Stimulated activated CD4-positive, alpha-beta T cell treated with anti-CD3 and anti-CD28 coated beads, Interleukin-2, amount 100 ng/mL, for 24 hours (primary cell): ENCODE measurements around the gene RFC1.
"Not testable (repeated sequence)": the region's sequence is repeated elsewhere in the genome, so short reads cannot be mapped to it uniquely, and the experiment has no call there.

ENCODE experiments used
- DNase-seq, 2 donors: peaks; one replicate each; pipeline ENCODE4 v3.0.0-alpha.2; 2020

The RFC1 gene

GRCh38 chr4:39304651-39305050, 61.5 kb downstream of the RFC1 start:
- DNase-seq: no peak

- no peak for DNase-seq
Observed at GRCh38 chr4:39303871-39304270, 62.3 kb downstream of the RFC1 start.

DNA sequence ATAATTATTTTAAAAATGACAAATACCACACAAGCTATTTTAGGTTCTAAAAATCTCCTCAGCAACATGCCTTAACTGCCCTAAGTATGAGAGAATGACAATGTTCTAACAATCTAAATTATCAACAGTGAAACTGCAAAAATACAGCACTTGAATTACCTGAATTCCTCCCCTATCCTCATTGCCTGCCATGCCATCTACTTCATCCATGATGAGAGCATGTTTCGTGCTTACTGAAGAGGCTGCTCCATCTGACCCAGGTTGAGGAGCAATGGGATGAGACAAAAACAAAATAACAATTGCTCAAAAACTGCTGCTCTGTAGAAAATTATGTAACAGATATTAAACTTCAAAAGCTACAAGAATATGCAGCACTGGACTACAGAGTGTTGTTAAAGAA, 63.3 kb downstream of the RFC1 start:
- no peak for DNase-seq

DNA sequence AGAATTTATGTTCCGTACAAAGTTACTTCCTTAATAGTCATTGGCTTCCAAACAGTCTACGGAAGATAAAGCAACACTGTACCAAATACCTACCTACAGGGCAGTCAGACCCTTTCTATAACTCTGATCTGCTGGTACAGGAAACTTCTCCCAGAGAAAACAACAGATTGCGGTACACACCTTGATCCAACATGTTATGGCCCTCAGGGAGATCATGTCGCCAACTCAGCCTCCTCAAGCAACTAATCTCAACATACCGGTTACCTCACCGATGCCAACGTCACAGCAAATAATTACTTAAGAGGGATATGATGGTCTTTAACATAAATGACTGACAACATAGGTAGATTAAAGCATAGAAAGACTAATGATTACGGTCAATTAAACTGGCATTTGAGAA, 70.4 kb downstream of the RFC1 start:
- DNase-seq: no peak

- not testable (repeated sequence) for DNase-seq
Observed at GRCh38 chr4:39292433-39292832, 73.7 kb downstream of the RFC1 start.

- DNase-seq: no peak
Observed at GRCh38 chr4:39291686-39292085, 74.5 kb downstream of the RFC1 start.

DNA sequence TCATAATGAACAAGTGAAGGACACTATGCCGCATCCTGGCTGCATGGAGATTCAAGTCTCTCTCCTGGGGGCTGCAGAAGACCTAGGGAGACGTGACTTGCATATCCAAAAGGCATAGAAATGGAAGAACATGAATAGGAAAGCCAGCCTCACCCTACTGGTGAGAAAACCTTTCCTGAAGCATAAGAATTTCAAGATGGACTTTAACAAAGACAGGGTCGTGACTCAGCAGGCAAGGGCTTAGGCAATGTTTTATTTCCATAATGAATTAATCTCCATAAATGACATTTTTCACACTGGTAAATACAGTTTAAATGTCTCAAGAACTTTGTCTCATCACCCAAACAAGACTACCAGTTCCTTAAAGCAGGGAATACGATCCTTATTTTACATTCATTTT, 78.9 kb downstream of the RFC1 start:
- DNase-seq: no peak

DNA sequence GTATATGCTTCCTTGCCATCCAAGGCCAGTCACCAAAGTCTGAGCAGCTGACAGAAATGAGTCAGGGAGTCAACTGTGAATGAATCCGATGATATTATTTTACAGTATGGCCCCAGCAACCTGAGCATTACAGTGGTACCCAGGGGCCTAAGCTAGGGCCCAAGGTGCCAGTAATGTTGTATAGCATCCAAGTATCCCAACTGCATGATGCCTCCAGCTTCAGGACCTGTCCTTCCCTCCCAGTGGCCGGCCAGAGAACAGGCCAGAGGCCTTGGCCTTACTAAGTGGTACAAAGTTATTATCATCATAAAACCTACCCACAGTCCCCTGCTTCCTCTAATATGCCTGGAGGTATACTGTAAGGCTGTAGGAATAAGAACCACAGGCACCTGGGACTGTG, 79.9 kb downstream of the RFC1 start:
- no peak for DNase-seq

DNA sequence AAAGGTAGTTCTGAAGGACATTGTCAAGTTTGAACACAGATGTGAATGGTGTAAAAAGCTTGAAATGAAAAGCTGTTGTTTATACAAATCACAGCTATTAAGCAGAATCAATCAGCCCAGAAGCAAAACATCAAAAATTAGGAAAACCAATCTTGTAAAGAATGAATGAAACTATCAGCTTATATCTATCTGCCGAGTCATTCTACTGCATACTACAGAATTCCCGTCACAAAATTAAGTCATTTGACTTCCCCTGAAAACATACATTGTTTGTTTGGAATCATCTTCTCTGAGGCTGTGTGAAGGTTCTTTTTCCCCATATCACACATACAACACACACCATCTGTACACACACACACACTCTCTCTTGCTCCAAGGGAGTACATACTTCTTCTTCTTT, 80.3 kb downstream of the RFC1 start:
- no peak for DNase-seq

GRCh38 chr4:39285111-39285795, 80.9 kb downstream of the RFC1 start:
- DNase-seq: no peak

DNA sequence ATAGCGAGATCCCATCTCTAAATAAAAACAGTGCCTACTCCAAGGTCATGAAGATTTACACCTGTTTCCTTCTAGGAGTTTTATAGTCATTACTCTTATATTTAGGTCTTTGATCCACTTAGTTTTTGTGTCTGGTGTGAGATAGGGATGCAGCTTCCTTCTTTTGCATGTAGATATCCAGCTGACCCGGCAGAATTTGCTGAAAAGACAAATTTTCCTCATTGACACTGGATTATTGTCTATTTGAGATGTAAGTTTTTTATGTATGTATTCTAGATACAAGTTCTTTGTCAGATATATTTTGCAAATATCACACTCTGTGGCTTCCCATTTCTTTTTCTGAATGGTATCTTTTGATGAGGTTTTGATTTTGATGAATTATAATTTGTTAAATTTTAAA, 85.4 kb downstream of the RFC1 start:
- no peak for DNase-seq

- no peak for DNase-seq
Observed at GRCh38 chr4:39279416-39279815, 86.7 kb downstream of the RFC1 start.

DNA sequence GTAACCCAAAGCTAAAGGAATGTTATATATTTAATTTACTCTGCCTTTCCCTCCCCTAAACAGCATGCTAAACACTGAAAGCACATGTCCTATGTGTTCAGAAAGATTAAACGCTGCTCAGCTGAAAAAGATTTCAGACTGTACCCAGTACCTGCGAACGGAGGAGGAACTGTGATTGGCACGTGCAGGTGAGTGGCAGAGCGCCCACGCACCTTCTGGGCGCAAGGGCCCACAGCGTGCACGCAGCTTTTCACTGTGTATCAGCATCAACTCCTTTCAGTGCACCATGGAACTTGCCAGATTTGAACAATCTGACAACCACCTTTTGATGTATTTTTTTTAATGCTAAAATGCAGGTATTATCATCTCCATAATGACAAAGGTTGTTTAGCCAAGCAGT, 87.7 kb downstream of the RFC1 start:
- DNase-seq: no peak

DNA sequence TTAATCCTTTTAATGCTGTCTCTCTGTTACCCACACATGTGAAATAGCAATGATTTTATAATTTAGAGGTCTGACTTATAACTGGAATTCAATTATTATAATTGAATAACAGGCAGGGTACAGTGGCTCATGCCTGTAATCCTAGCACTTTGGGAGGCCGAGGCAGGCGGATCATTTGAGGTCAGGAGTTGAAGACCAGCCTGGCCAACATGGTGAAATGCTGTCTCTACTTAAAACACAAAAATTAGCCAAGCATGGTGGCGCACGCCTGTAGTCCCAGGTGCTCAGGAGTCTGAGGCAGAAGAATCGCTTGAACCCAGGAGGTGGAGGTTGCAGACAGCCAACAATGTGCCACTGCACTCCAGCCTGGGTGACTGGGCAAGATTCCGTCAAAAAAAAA, 88.5 kb downstream of the RFC1 start:
- not testable (repeated sequence) for DNase-seq

DNA sequence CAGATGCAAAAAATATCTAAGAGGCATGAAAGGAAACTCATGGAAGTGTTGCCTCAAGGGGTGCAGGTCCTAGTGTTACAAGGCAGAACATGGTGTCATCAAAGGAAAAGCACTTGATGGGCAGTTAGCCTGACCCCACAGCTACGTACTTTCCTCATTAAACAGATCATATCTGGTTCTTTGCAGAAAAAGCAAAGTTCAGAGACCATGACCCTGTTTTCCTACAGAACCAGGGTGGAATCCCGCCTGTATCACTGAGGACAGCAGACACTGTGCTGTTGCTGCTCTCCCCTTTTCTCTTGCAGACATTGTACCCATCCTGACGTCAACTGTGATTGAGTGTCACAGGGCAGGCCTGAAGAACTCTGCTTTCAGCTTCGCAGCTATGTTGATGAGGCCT, 91.7 kb downstream of the RFC1 start:
- DNase-seq: no peak

DNA sequence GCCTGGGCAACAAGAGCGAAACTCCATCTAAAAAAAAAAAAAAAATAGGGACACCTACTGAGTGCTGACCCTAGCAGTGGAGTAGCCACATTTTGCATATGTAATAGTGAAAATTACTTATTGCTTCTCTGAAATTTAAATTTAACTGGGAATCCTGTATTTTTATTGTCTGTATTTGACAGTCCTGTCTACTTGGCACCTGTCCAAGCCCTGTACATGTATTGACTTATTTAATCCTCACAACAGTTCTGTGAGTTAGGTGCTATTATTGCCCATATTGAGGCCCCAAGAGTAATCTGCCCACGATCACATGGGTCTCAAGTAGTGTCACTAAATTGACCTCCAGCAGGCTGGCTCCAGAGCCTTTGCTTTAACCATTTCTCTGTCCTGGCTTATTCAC, 102.3 kb downstream of the RFC1 start:
- no peak for DNase-seq

- DNase-seq: no peak
Observed at GRCh38 chr4:39259571-39260330, 106.4 kb downstream of the RFC1 start.

- DNase-seq: no peak
Observed at GRCh38 chr4:39256436-39256835, 109.7 kb downstream of the RFC1 start.

- no peak for DNase-seq
Observed at GRCh38 chr4:39255871-39256270, 110.3 kb downstream of the RFC1 start.

GRCh38 chr4:39255266-39255665, 110.9 kb downstream of the RFC1 start:
- DNase-seq: no peak

DNA sequence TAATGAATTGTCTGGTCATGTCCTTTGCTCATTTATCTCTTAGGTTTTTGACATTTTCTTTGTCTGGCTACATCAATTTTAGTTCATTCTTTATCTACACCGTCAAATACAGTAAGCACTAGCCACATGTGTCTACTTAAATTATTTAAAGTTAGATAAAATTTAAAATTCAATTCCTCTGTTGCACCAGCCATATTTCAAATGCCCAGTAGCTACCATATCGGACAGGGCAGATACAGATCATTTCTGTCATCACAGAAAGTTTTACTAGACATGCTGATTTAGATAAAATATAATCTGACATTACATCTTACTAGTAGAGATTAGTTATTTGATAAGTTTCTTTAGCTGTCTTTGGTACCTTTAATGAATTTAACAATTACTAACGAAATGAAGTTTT, 122.7 kb downstream of the RFC1 start:
- DNase-seq: no peak
